ENCODE measurements around the gene ZFP57.

The ZFP57 gene

GRCh38 chr6:29626948-29627754 is 53.8 kb downstream of the ZFP57 start:
- in situ Hi-C loops (cut with MboI; ENCODE audit: low sequenced_read_pairs): no loop called here

GRCh38 chr6:29625337-29625930 is 55.5 kb downstream of the ZFP57 start:
- in situ Hi-C loops (cut with MboI; ENCODE audit: low sequenced_read_pairs): no loop called here

- in situ Hi-C loops (cut with MboI; ENCODE audit: low sequenced_read_pairs): no loop called here
These were observed 56.4 kb downstream of the ZFP57 start for GRCh38 chr6:29624520-29624961.
